Neural progenitor cell (in vitro differentiated cells): ENCODE data around the gene CTTNBP2NL.

Source experiments
- CTCF ChIP-seq: fragments of 200-600 bp; sonication (generic); IDR thresholded peaks from 2 replicates; pipeline ENCODE4 v1.5.1; 2017; ENCODE audit warnings: antibody characterized with exemption, mild to moderate bottlenecking
- EZH2 ChIP-seq: fragments of 200-600 bp; sonication (generic); IDR thresholded peaks from 2 replicates; pipeline ENCODE4 v1.6.1; 2017; ENCODE audit warnings: antibody characterized with exemption, mild to moderate bottlenecking, moderate library complexity
- EZH2phosphoT487 ChIP-seq: fragments of 200-600 bp; sonication (generic); IDR thresholded peaks from 2 replicates; pipeline ENCODE4 v1.6.1; 2017; ENCODE audit warnings: antibody characterized with exemption

- TF ChIP-seq CTCF (no peak), EZH2 (no peak), EZH2phosphoT487 (no peak)
These were observed 53.6 kb downstream of the CTTNBP2NL start for GRCh38 chr1:112449630-112449983.
